ENCODE measurements around the gene DCAKD.

DCAKD gene

DNA sequence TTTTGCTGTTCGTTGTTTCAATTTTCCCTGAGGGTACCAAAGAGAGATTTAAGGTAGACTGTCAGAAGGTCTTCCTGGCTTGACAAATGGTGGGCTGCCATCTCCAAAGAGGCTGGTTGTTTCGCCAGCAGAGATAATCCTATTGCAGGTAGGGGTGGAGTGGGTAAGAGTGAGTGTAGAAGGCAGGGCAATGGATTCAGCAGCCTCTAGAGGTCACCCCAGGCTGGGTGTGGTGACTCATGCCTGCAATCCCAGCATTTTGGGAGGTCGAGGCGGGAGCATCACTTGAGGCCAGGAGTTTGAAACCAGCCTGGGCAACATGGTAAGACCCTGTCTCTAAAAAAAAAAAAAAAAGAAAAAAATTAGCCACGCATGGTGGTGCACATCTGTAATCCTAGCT, 34.6 kb downstream of the DCAKD start:
- Histone ChIP-seq H3K18ac (ENCODE audit: low read length) (no peak overlapping the region), H2AK5ac (ENCODE audit: low read length) (no peak overlapping the region), H2BK5ac (ENCODE audit: low read length) (no peak overlapping the region), H4K5ac (ENCODE audit: low read length) (no peak overlapping the region), H3K79me1 (ENCODE audit: low read length) (no peaks in the 10 kb centered on the region), H2BK120ac (ENCODE audit: low read depth, low read length) (no peak overlapping the region), H3K79me2 (ENCODE audit: control insufficient read depth, insufficient read depth, low read length) (no peaks in the 10 kb centered on the region), H3K4me2 (ENCODE audit: low read length) (no peak overlapping the region), H3K27ac (ENCODE audit: low read depth, low read length) (no peak overlapping the region), H3K23ac (ENCODE audit: low read length) (no peak overlapping the region), H3K56ac (ENCODE audit: low read length) (no peak overlapping the region), H3K36me3 (ENCODE audit: control insufficient read depth, insufficient read depth, low read length) (no peaks in the 10 kb centered on the region), H3K27me3 (ENCODE audit: insufficient read depth, low read length, poor library complexity) (peaks cover 14% of the 10 kb centered on the region), H2BK15ac (replicated peaks; ENCODE audit: low read depth) (no peak overlapping the region), H3K9ac (ENCODE audit: low read length) (no peak overlapping the region), H3K4me3 (ENCODE audit: low read length) (no peak overlapping the region), H3K4ac (ENCODE audit: low read depth, low read length) (no peak overlapping the region), H3K4me1 (ENCODE audit: control insufficient read depth, low read depth, low read length) (no peaks in the 10 kb centered on the region), H4K8ac (ENCODE audit: low read depth, low read length) (no peak overlapping the region)
- peak; percentile 79 for DNase-seq
- no CpG with 5 or more reads among the region's 5 CpGs for WGBS (ENCODE audit: extremely low coverage, insufficient coverage, low lambda C conversion rate)

DNA sequence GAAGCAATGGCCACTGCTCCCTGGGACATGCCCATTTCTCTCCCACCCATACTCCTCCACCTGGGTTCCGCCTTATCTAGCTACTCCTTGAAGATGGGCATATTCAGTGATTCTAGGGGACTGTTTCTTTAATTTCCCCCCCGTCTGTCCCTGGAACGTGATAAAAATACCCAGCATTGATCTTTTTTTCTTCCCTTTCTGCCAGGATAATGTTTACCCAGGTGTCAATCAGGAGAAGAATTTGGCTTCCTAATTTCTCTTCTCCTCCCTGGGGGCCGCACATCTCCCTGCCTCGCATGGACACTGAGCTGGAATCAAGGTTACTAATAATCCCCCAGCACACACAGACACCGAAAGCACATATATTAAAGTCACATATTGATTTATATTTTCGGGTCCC, 35.2 kb downstream of the DCAKD start:
- H3K4me1 ChIP-seq (ENCODE audit: control insufficient read depth, low read depth, low read length), result no peaks in the 10 kb centered on the region
- no peak overlapping the region for H3K4me2 ChIP-seq (ENCODE audit: low read length)
- no peak overlapping the region for H4K8ac ChIP-seq (ENCODE audit: low read depth, low read length)
- WGBS (ENCODE audit: extremely low coverage, insufficient coverage, low lambda C conversion rate), result no CpG with 5 or more reads among the region's 7 CpGs
- no peak overlapping the region for H3K18ac ChIP-seq (ENCODE audit: low read length)
- H3K79me1 ChIP-seq (ENCODE audit: low read length), result no peaks in the 10 kb centered on the region
- no peak overlapping the region for H3K56ac ChIP-seq (ENCODE audit: low read length)
- no peaks in the 10 kb centered on the region for H3K79me2 ChIP-seq (ENCODE audit: control insufficient read depth, insufficient read depth, low read length)
- H3K36me3 ChIP-seq (ENCODE audit: control insufficient read depth, insufficient read depth, low read length), result no peaks in the 10 kb centered on the region
- no peak overlapping the region for H2BK15ac ChIP-seq (replicated peaks; ENCODE audit: low read depth)
- DNase-seq, result no peak
- H2AK5ac ChIP-seq (ENCODE audit: low read length), result no peak overlapping the region
- no peak overlapping the region for H3K9ac ChIP-seq (ENCODE audit: low read length)
- H2BK120ac ChIP-seq (ENCODE audit: low read depth, low read length), result no peak overlapping the region
- H3K27ac ChIP-seq (ENCODE audit: low read depth, low read length), result no peak overlapping the region
- peaks cover 14% of the 10 kb centered on the region for H3K27me3 ChIP-seq (ENCODE audit: insufficient read depth, low read length, poor library complexity)
- H3K23ac ChIP-seq (ENCODE audit: low read length), result no peak overlapping the region
- no peak overlapping the region for H3K4me3 ChIP-seq (ENCODE audit: low read length)
- no peak overlapping the region for H3K4ac ChIP-seq (ENCODE audit: low read depth, low read length)
- H2BK5ac ChIP-seq (ENCODE audit: low read length), result no peak overlapping the region
- no peak overlapping the region for H4K5ac ChIP-seq (ENCODE audit: low read length)

DNA sequence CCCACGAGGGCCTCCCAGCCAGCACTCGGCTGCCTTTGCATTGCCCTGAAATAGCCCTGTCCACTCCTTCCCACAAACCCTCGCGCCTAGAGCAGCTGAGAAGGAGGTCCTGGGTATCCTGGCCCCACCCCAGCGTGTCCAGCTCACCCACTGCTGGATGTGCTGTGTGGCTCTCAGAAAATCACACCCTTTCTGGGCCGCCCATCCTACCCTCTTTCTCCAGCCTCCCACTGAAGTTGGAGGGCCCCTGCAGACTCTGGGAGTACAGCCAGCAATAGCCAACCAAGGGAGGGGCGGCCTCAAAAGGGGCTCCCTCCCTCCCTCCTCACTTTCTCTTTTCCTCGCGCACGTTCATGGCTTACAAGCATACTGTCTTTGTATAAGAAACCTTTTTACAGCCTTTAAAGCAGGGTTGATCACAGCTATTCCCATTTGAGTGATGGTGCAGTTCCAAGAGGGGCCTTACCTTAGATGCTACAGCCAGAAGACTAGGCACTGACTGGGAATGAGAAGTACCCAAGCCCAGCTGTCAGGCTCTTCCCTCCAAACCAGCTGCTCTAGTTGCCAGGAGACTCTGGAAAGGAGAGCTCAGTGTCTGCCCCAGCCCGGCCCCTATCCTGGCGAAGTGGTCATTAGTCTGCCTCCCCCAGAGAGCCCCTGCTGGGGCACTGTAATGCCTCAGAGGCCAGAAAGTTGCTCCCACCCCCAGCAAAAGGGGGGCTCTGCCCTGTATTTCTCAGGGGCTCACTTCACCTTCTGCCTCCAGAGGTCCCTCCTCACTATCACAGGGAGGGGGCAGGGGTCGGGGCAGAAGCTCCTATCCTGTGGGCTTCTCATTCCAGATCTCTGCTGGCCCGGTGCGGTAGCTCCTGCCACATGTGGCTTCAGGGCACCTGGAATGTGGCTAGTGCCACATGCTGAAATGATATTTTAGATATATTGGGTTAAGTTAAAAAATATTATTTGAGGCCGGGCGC, 38.1 kb downstream of the DCAKD start:
- H2BK15ac ChIP-seq (replicated peaks; ENCODE audit: low read depth), result no peak overlapping the region
- no peak overlapping the region for H3K4ac ChIP-seq (ENCODE audit: low read depth, low read length)
- H3K4me3 ChIP-seq (ENCODE audit: low read length), result no peak overlapping the region
- no peak overlapping the region for H3K9ac ChIP-seq (ENCODE audit: low read length)
- H3K36me3 ChIP-seq (ENCODE audit: control insufficient read depth, insufficient read depth, low read length), result no peaks in the 10 kb centered on the region
- H3K27me3 ChIP-seq (ENCODE audit: insufficient read depth, low read length, poor library complexity), result no peaks in the 10 kb centered on the region
- H2BK5ac ChIP-seq (ENCODE audit: low read length), result no peak overlapping the region
- H3K4me1 ChIP-seq (ENCODE audit: control insufficient read depth, low read depth, low read length), result no peaks in the 10 kb centered on the region
- H3K79me2 ChIP-seq (ENCODE audit: control insufficient read depth, insufficient read depth, low read length), result no peaks in the 10 kb centered on the region
- H3K79me1 ChIP-seq (ENCODE audit: low read length), result no peaks in the 10 kb centered on the region
- no peak overlapping the region for H3K4me2 ChIP-seq (ENCODE audit: low read length)
- no peak overlapping the region for H3K27ac ChIP-seq (ENCODE audit: low read depth, low read length)
- H3K23ac ChIP-seq (ENCODE audit: low read length), result no peak overlapping the region
- H3K56ac ChIP-seq (ENCODE audit: low read length), result no peak overlapping the region
- no peak overlapping the region for H3K18ac ChIP-seq (ENCODE audit: low read length)
- H2BK120ac ChIP-seq (ENCODE audit: low read depth, low read length), result no peak overlapping the region
- peak; percentile 25 for DNase-seq
- no peak overlapping the region for H4K8ac ChIP-seq (ENCODE audit: low read depth, low read length)
- no CpG with 5 or more reads among the region's 17 CpGs for WGBS (ENCODE audit: extremely low coverage, insufficient coverage, low lambda C conversion rate)
- H2AK5ac ChIP-seq (ENCODE audit: low read length), result no peak overlapping the region
- H4K5ac ChIP-seq (ENCODE audit: low read length), result no peak overlapping the region

DNA sequence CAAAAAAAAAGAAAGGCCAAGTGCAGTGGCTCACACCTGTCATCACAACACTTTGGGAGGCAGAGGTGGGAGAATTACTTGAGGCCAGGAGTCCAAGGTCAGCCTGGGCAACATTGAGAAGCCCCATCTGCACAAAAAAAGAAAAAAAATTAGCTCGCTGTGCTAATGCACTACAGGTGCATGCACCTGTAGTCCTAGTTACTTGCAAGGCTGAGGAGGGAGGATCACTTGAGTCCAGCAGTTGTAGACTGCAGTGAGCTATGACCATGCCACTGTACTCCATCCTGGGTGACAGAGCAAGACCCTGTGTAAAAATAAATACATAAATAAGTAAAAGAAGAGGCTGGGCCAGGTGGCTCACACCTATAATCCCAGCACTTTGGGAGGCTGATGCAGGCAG, 39.7 kb downstream of the DCAKD start:
- H4K5ac ChIP-seq (ENCODE audit: low read length), result no peak overlapping the region
- WGBS (ENCODE audit: extremely low coverage, insufficient coverage, low lambda C conversion rate), result no CpG with 5 or more reads among the region's 1 CpG

DNA sequence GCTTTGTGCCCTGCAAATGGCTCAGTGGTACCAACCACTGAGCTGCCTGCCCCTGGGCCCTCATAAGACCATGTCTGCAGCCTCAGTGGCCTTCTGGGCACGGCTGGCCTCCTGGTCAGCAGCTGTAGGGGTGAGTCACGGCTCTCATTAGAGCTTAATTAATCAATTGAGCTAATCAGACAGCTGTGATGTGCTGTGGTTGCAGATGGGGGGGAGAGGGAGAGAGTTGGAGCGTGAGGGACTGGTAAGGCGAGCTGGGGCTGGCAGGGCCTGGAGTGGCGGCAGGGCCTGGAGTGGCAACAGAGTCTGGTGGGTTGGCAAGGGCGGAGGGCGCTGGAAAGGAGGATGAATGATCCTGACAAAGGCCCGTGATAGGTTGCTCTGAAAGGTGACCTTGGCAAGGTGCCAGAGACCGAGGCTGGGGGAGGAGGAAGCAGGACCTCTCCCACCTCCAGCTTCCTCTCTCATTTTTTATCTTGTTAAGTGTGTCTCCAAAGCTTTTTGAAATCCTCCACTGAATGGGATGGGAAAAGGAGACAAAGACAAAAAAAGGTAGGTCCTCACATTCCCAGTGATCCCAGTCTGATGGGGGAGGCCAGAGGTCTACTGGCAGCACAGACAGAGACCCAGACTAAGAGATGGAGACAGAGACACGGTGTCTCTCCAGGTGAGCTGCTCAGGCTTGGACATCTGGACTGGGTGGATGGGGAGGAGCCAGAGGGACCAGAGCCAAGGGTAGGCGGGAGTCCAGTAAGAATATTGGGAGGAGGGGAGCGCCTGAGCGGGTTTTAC, 41.6 kb downstream of the DCAKD start:
- Histone ChIP-seq H4K5ac (ENCODE audit: low read length) (no peak overlapping the region), H3K4me2 (ENCODE audit: low read length) (no peak overlapping the region), H3K56ac (ENCODE audit: low read length) (no peak overlapping the region), H3K9ac (ENCODE audit: low read length) (no peak overlapping the region), H3K23ac (ENCODE audit: low read length) (no peak overlapping the region), H2BK120ac (ENCODE audit: low read depth, low read length) (no peak overlapping the region), H3K36me3 (ENCODE audit: control insufficient read depth, insufficient read depth, low read length) (no peaks in the 10 kb centered on the region), H2BK5ac (ENCODE audit: low read length) (no peak overlapping the region), H4K8ac (ENCODE audit: low read depth, low read length) (no peak overlapping the region), H3K4me1 (ENCODE audit: control insufficient read depth, low read depth, low read length) (peaks cover 2% of the 10 kb centered on the region), H3K18ac (ENCODE audit: low read length) (no peak overlapping the region), H3K27me3 (ENCODE audit: insufficient read depth, low read length, poor library complexity) (no peaks in the 10 kb centered on the region), H2BK15ac (replicated peaks; ENCODE audit: low read depth) (no peak overlapping the region), H3K4me3 (ENCODE audit: low read length) (no peak overlapping the region), H2AK5ac (ENCODE audit: low read length) (no peak overlapping the region), H3K79me2 (ENCODE audit: control insufficient read depth, insufficient read depth, low read length) (no peaks in the 10 kb centered on the region), H3K4ac (ENCODE audit: low read depth, low read length) (no peak overlapping the region), H3K27ac (ENCODE audit: low read depth, low read length) (no peak overlapping the region), H3K79me1 (ENCODE audit: low read length) (no peaks in the 10 kb centered on the region)
- no peak for DNase-seq
- no CpG with 5 or more reads among the region's 13 CpGs for WGBS (ENCODE audit: extremely low coverage, insufficient coverage, low lambda C conversion rate)

More for the DNA sequence above, 39.7 kb downstream of the DCAKD start:
- Histone ChIP-seq H3K4me1 (ENCODE audit: control insufficient read depth, low read depth, low read length) (peaks cover 2% of the 10 kb centered on the region), H3K18ac (ENCODE audit: low read length) (no peak overlapping the region), H3K23ac (ENCODE audit: low read length) (no peak overlapping the region), H2BK120ac (ENCODE audit: low read depth, low read length) (no peak overlapping the region), H3K4me2 (ENCODE audit: low read length) (no peak overlapping the region), H3K27ac (ENCODE audit: low read depth, low read length) (no peak overlapping the region), H3K79me1 (ENCODE audit: low read length) (no peaks in the 10 kb centered on the region), H3K4me3 (ENCODE audit: low read length) (no peak overlapping the region), H3K56ac (ENCODE audit: low read length) (no peak overlapping the region), H3K4ac (ENCODE audit: low read depth, low read length) (no peak overlapping the region), H2BK15ac (replicated peaks; ENCODE audit: low read depth) (no peak overlapping the region), H3K9ac (ENCODE audit: low read length) (no peak overlapping the region), H2AK5ac (ENCODE audit: low read length) (no peak overlapping the region), H2BK5ac (ENCODE audit: low read length) (no peak overlapping the region), H3K79me2 (ENCODE audit: control insufficient read depth, insufficient read depth, low read length) (no peaks in the 10 kb centered on the region), H3K36me3 (ENCODE audit: control insufficient read depth, insufficient read depth, low read length) (no peaks in the 10 kb centered on the region), H4K8ac (ENCODE audit: low read depth, low read length) (no peak overlapping the region), H3K27me3 (ENCODE audit: insufficient read depth, low read length, poor library complexity) (no peaks in the 10 kb centered on the region)
- no peak for DNase-seq

Data from mesendoderm (in vitro differentiated cells).